Sigmoid colon (tissue), 3 donors: ENCODE measurements around the gene ENPP7.

Experiments used
- CTCF ChIP-seq, 4 experiments: fragments of 450-650 bp in 3 of 4; fragments of 200-600 bp in 1 of 4; IDR thresholded peaks; one replicate each; pipeline ENCODE4 v1.5.1; 2016 to 2019; ENCODE audit warnings: antibody characterized with exemption in 4 of 4, mild to moderate bottlenecking in 3 of 4, moderate library complexity in 2 of 4
- POLR2A ChIP-seq, 2 donors: fragments of 450-650 bp; IDR thresholded peaks; one replicate each; pipeline ENCODE4 v1.6.1; 2016; ENCODE audit warnings: antibody characterized with exemption in 2 of 2, mild to moderate bottlenecking in 2 of 2, moderate library complexity in 2 of 2

GRCh38 chr17:79745641-79746105, 14.9 kb downstream of the ENPP7 start:
- TF ChIP-seq POLR2A (IDR thresholded peaks at IDR 0.05) (no peak), CTCF (IDR thresholded peaks at IDR 0.05) (no peak)
